GM18858 (cell line): ENCODE data around the gene SNED1.

Source experiments
- ATAC-seq: cut with Tn5 transposase; IDR thresholded peaks from one replicate; pipeline ENCODE4 v1.9.1; 2021; ENCODE audit not compliant: unreplicated experiment

SNED1 gene

DNA sequence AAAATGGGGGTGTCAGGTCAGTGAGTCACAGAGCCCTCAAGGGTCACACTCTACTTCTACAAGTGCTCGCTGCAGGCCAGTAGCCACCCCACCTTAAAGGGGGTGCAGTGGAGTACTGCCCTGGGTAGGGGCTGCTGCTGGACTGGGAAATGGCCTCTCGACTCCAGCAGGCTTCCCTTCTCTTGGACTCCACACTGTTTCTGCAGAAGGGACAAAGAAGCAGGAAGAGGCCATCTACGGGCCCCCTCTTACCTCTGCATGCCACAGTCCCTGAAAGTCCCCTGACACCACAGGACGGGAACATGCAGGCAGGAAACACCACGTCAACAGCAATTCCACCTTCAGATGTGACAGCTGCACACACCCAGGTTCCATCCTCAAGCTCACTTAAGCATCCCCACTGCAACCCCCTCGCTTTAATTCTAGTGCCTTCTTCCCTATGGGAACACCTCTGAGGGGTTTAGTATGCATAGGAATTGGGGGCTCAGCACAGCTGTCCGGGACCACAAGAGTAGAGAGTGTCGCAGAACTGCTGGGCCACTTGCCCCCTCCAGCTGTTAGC lies 22.3 kb downstream of the SNED1 start:
- ATAC-seq, result no peak

DNA sequence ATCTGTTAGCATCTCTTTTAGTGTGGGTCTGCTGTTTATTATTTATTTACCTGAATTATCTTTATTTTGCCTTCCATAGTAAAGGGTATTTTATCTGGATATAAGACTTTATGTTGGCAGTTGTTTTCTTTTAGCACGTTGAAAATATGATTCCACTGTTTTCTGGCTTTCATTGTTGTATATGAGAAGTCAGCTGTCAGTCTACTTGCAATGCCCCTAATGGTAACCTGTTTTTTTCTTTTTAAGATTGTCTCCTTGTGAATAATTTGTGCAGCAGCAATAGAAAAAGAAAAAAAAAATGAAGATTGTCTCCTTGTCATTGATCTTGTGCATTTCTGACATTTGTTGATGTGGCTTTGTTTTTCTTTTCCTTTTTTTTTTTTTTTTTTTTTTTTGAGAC lies 27.2 kb downstream of the SNED1 start:
- no peak for ATAC-seq

DNA sequence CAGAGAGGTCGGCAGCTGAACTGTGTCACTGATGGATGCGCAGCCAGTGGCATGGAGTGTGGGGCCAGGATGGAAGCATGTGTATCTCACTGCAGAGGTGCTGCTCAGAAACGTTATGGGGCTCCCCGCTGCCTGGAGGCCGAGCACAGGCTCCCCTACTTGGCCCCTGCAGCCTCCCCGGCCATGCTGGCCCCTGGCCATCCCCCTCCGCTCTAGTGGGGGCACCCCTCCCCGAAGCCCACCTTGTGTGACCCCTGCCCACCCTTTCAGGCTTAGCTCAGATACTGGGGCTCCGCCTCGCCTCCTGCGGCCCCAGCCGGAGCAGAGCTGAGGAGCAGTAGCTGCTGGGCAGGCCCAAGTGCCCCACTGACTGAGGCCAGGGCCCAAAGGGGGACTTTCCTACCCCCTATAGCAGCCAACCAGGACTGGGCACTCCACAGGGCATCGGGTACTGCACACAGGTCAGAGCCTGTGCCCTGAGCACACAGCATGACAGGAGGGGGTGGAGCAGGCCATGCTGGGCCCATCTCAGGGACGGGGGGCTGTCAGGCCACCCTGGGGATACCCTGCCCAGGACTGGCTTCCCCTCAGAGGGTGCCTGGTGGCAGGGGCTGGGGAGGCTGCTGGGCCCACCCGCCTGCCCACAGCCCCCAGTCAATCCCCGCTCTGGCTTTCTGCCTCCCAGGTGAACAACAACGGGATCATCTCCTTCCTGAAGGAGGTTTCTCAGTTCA lies 31.3 kb downstream of the SNED1 start:
- ATAC-seq, result no peak

- ATAC-seq, result no peak
These were observed 31.9 kb downstream of the SNED1 start for GRCh38 chr2:241030333-241030680.

- no peak for ATAC-seq
These were observed 32.5 kb downstream of the SNED1 start for GRCh38 chr2:241030883-241031282.

DNA sequence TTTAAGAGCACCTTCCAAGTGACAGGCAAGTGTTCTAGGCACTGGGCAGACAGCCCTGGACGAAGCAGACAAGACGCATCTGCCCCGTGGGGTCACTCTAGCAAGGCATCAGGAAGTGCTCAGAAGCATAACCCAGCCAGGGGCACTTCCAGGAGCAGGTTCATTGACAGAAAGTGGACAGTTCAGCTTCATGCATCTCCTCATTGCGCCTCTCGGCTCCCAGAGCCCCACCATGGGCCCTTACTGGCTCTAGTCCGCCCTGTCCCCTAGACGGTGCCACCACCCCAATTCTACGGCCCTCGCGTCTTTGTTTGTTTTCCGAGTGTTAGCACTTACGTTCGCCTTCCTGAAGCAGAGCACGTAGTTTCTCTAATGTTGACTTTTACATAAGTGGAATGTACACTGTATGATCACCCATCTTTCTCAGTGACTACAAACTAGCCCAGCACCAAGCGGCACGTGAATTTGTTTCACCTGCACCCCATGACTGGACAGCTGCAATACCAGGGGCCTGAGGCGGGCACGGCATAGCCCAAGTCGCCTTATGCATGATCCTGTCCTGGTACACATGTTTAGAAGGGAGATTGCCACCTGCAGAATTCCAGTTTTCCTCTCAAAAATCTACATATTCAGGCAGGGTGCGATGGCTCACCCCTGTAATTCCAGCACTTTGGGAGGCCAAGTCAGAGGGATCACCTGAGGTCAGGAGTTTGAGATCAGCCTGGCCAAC lies 33.2 kb downstream of the SNED1 start:
- no peak for ATAC-seq

DNA sequence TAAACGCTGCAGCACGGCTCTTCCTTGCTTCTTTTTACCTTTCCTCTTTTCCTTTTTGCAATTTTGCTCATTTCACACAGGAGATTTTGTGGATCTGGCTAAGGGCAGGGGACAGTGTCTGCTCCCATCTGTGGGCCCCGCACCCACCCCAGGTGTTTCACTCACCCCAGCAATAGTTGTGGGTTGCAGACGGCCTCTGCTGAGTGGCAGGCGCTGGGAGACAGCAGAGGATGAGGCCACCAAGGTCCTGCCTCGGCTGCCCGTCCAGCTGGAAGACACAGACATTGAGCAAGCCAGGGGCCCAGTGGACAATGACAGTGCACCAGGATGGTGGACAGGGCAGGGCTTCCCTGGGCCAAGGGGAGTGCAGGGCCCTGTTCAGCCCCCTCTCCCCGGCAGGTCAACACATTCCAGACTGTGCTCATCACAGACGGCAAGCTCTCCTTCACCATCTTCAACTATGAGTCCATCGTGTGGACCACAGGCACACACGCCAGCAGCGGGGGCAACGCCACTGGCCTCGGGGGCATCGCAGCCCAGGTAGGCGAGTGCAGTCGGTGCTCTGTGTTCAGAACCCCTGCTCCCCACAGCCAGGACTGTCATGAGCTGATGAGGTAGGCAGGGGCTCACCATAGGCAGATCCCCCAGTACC lies 35.0 kb downstream of the SNED1 start:
- ATAC-seq, result no peak

- no peak for ATAC-seq
These were observed 35.6 kb downstream of the SNED1 start for GRCh38 chr2:241033994-241034393.

DNA sequence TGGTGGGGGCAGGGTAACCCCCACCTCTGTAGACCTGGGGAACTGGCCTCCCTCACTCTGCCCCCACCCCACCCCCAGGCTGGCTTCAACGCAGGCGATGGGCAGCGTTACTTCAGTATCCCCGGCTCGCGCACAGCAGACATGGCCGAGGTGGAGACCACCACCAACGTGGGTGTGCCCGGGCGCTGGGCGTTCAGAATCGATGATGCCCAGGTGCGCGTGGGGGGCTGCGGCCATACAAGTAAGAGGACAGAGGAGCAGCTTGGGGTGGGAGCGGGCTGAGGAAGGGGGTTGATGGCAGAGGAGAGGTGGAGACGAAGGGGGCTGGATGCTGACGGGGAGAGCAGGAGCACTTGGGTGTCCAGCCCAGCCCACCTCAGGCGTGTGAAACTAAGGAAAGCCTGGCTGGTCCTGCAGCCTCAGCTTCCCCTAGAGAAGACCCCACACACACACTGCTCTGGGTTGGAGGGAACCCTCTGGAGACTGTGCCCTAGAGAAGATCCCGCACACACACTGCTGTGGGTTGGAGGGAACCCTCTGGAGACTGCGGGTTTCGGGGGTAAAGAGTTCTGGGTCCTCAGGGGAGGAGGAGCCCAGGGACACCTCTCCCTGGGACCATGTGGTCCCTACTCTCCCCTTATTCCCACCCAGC lies 36.2 kb downstream of the SNED1 start:
- no peak for ATAC-seq

GRCh38 chr2:241035142-241035817 lies 36.9 kb downstream of the SNED1 start:
- ATAC-seq, result no peak

DNA sequence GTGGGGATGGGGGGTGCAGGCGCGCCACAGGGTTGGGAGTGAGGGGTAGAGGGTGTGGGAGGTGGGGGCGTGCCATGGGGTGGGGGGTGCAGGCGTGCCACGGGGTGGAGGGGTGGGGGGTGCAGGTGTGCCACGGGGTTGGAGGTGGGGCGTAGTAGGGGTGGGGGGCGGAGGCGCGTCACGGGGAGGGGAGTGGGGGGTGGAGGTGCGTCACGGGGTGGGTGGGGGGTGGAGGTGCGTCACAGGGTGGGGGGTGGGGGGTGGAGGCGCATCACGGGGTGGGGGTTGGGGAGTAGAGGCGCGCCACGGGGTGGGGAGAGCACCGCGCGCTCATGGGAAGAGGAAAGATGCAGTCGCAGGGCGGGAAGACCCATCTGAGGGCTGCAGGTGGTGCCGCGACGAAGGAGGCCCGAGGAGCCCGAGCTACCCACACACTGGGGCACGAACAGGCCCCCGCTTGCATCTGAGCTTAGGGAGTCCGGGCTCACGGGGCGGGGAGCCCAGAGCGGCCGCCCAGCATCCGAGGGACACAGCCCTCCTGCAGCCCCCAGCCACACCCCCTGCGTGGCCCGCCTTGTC lies 37.5 kb downstream of the SNED1 start:
- ATAC-seq, result no peak

- no peak for ATAC-seq
These were observed 38.1 kb downstream of the SNED1 start for GRCh38 chr2:241036397-241036963.

- ATAC-seq, result no peak
These were observed 38.6 kb downstream of the SNED1 start for GRCh38 chr2:241036964-241037421.

DNA sequence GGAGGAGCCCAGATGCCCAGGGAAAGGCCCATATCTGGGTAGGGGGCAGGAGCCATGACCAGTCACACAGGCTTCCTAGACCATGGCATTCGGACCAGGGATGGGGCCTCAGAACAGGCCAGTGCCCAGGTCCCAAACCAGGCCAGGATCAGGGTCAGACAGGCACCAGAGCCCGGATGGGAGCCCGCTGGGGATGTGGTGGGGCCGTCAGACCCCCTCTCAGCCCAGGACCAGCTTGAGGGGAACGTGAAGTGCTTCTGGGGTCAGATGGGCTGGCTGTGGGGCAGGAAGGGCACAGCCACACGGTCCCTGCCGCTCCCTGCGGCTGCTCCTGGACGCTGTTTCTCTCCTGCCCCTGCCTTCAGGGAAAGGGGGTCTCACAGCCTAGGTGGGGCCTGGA lies 39.1 kb downstream of the SNED1 start:
- ATAC-seq, result no peak

GRCh38 chr2:241038374-241039180 lies 40.2 kb downstream of the SNED1 start:
- no peak for ATAC-seq

GRCh38 chr2:241039416-241039815 lies 41.0 kb downstream of the SNED1 start:
- no peak for ATAC-seq

DNA sequence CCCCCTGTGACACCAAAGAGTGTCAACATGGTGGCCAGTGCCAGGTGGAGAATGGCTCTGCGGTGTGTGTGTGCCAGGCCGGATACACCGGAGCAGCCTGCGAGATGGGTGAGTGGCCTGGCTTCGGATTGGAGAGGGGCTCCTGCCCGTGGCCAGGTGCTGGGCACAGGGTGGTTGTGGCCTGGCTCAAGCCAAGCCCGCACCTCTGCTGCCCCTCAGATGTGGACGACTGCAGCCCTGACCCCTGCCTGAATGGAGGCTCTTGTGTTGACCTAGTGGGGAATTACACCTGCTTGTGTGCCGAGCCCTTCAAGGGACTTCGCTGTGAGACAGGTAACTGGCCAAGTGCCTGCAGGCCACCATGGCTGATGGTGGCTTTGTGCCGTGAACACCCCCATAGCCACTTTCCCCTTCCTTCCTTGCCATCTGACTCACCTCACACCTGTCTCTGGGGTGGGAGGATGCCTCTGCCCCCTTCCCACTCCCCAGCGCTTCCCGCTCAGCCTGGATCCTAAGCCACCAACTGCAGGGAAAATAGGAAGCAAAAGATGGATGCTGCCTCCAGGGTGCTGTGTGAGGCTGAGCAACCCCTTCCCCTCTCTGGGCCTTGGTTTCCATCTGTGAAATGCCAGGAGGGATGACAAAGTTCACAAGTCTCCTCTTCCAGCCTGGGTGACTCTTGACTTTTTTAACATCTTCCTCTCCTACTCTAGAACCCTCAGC lies 41.8 kb downstream of the SNED1 start:
- ATAC-seq, result no peak

GRCh38 chr2:241041589-241042158 lies 43.3 kb downstream of the SNED1 start:
- peak; percentile 64 for ATAC-seq
